ENCODE measurements around the gene PDILT.
"Not testable (repeated sequence)": the region's sequence is repeated elsewhere in the genome, so short reads cannot be mapped to it uniquely, and the experiment has no call there.

Gene PDILT, protein sequence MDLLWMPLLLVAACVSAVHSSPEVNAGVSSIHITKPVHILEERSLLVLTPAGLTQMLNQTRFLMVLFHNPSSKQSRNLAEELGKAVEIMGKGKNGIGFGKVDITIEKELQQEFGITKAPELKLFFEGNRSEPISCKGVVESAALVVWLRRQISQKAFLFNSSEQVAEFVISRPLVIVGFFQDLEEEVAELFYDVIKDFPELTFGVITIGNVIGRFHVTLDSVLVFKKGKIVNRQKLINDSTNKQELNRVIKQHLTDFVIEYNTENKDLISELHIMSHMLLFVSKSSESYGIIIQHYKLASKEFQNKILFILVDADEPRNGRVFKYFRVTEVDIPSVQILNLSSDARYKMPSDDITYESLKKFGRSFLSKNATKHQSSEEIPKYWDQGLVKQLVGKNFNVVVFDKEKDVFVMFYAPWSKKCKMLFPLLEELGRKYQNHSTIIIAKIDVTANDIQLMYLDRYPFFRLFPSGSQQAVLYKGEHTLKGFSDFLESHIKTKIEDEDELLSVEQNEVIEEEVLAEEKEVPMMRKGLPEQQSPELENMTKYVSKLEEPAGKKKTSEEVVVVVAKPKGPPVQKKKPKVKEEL

DNA sequence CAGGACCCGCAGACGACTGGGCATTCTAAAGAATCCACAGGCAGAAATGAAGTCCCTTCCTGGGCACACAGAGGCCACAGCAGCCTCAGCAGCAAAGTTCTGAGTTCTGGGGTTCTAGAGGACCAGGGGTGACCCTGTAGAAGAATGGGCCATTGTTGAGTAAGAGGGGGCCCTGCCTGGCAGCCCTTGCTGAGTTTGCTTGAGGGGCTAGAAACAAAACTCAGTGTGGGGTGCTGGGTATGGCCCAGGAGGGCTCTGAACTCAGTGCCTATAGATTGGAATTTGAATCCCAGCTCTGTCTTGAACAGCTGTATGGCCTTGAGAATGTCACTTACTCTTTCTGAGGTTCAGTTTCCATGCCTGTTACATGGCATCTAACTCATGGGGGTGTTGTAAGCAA lies at the start of gene PDILT:
PDILT (minus strand) TSS at position 101 of the 400 bp plus-strand sequence. CDS start 5,437 bp downstream, outside the sequence.
- no peak for DNase-seq

DNA sequence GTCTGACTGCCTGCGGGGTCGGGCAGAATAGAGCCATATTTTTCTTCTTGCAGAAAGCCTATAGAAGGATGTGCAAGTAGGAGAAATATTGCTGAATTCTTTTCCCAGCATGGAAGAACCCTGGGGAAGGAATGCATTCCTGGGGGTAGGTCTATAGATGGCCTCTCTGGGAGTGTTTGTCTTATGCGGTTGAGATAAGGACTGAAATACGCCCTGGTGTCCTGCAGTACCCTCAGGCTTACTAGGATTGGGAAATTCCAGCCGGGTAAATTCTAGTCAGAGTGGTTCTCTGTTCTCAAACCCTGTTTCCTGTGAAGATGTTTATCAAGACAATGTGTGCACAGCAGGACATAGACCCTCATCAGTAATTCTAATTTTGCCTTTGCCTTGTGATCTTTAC lies 49.1 kb upstream of the PDILT start:
- not testable (repeated sequence) for DNase-seq

DNA sequence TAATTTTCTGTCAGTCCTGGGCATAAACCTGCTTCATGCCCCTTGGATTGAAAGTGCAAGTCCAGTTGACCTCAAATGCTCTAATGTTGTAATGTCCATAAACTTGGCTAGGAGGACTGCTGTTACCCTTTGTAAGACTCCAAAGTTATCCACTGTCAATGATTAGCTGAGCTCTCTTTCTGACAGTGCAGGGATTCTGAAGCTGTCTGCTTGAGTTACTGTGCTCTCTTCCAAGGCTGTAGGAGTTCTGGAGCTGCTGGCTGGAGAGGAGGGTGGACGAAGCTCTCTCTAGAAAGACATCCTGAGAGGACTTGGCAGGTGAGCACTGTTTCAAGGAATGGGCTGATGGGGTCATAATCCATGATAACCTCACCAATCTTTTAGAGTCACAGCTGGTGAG lies 46.8 kb upstream of the PDILT start, which contains the start of gene ACSM2A:
ACSM2A (plus strand) TSS at position 158 of the 400 bp plus-strand sequence. CDS start 8,594 bp downstream, outside the sequence.
- DNase-seq: not testable (repeated sequence)

DNA sequence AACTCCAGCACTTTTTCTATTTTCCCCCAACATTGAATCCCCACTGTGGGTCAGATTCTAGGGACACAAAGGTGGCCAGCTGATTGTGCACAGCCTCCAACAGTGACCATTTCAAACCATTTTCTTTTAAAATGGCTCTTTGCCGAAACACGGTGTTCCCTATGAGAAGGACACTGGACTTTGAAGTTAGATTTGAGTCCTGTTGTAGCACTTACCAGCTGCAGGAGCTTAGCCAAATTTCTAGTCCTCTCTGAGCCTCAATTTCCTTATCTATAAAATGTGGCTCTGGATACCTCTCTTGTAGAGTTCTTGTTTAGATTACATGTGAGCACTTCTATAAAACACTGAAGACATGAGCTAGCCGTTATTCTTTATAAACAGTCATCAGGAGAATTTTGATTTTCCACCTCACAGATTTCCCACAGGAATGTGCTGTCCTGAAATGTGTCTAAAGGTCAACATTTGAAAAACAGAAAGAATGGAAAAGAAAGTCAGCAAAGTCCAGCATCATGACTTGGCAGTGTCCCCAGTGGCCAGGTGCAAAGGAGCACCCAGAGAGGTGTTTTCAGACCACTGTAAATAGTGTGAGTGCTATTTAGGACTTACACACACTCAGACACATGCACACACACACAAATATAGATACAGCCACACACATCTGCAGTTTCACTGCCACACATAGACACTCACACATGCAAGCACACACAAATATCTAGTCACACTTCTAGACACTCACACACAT lies 42.3 kb upstream of the PDILT start:
- DNase-seq: not testable (repeated sequence)

DNA sequence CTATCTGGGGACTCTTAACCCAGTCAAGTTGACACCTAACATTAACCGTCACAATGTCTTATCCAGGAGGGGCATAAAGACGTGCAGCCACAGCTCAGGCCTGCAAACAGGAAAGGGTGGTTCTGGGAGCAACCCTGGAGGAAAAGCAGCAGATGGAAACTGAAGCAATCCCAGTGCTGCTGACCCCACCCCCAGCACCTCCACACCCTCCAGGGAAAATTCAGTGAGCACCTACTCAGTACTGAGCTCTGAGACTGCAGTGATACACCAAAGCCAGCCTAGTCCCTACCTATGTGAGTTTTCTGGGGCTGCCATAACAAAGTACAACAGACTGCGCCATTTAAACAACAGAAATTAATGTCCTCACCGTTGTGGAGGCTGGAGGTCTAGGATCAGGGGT lies 37.3 kb upstream of the PDILT start:
- not testable (repeated sequence) for DNase-seq

DNA sequence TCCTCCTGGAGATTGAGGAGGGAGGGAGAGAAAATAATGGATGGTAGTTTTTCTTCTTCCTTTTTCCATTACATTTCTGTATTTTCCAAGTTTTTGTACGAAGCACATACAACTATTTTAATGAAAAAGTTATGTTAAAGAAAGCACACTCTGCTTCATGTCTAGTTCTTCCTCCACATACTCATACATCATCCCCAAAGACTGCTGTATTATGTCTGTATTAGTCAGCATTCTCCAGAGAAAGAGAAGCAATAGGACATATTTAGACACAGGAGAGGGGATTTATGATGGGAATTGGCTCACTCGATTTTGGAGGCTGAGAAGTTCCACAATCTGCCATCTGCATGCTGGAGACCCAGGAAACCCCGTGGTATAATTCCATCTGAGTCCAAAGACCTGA lies 36.7 kb upstream of the PDILT start:
- no peak for DNase-seq

DNA sequence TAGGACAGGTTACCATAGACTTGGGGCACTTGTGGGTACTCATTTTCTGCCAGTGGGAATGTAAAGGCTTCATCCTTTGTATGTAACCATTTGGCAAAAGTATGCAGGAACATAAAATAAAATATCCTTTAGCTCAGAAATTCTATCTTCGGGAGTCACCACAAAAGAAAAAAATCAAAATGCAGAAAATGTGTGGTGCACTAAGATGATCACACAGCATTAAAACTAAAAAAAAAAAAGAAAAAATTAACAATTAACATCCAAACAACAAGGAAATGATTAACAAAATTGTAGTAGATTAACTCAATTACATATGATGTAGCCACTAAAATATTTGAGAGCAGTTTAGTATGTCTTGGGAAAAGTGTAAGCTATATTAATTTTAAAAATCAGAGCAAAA lies 36.2 kb upstream of the PDILT start:
- DNase-seq: not testable (repeated sequence)

DNA sequence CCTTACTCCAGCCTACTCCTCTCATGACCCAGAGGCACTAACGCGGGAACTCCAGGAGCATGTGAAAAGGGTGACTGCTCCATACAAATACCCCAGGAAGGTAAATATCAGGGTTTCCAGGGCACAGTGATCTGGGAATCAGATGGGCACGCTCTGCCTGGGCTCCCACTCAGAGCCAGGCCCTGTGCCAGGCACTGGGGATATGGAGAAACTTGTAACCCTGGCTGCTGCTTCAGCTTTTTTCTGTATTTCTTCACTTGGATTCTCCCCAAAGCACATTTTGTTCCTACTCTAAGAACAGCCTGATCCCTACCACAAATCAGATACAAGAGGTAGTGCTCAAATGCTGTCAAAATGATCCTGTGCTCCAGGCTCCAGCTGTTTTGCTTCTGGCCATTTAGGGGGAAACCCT lies 35.3 kb upstream of the PDILT start:
- not testable (repeated sequence) for DNase-seq

DNA sequence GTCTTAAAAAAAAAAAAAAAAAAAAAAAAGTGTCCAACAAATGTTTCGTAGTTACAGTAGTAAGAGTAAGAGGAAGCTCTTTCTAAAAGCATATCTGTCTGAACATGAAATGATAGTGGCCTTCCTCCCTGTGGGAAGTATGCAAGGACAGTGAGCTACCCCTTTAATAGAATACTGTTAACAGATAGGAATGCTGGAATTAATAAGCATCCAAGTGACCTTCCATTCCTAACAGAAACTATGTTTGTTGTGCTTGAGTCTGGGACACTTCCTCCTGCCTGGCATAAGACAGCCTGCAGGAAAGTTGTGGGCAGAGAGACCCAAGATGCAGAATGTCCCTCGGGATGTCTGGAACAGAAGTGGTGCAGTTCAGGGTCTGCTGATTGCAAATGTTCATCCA lies 34.4 kb upstream of the PDILT start:
- not testable (repeated sequence) for DNase-seq

DNA sequence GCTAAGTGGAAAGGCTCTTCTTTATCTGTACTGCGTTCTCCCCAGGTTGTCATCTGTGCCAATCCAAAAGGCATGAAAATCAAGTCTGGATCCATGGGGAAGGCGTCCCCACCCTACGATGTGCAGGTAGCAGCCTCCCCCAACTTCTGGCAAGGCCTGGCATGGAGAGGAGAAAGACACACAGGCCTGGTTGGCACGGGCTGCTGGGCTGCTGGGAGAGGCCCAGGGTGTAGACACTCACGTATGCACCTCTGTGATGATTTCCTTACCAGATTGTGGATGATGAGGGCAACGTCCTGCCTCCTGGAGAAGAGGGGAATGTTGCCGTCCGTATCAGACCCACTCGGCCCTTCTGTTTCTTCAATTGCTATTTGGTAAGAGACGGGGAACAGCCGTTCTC lies 26.4 kb upstream of the PDILT start:
- no peak for DNase-seq

DNA sequence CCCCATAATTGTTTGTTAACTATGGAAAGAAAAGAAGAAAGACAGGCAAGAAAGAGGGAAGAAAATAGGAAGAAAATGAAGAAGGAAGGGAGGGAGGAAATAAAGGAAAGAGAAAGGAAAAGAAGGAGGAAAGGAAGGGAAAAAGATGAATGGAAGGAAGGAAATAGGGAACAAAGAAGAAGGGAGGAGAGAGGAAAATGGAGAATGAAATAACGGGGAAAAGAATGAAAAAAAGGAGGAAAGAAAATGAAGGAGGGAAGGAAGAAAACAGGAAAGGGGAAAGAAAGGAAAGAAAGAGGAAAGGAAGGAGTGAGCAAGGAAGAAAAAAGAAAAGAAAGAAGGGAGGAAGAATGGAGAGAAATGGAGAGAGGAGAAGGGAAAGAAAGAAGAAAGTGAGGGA lies 25.9 kb upstream of the PDILT start:
- DNase-seq: not testable (repeated sequence)

DNA sequence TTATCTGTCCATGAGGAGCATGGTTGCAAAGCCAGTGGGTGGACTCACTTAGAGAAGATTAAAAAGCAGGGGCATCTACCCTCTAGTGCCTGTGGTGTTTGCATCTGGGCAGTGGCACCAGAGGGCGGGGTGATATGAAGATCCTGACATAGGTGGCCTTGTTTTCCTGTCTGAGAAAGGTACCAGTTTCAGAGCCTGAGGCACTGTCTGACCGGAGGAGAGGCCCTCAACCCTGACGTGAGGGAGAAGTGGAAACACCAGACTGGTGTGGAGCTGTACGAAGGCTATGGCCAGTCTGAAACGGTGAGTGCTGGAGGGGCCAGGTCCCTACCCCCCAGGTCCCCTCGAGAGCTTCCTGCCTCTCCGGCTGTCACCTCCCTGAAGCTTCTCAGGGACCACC lies 25.0 kb upstream of the PDILT start:
- DNase-seq: not testable (repeated sequence)

DNA sequence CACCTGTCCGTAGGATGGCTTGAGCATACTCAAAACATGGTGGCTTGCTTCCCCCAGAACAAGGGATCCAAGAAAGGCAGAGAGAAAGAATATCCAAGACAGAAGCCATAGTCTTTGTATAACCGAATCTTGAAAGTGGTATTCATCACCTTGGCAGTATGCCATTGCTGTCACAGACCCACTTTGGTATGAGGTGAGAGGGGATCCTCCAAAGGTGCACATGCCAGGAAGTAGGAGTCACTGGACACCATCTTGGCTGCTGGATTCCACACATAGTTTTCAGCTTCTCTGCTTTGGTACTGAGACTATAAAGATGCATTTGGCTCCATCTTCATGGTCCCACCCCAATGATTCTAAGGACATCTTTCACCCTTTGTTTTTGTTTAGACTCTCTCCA lies 22.9 kb upstream of the PDILT start:
- not testable (repeated sequence) for DNase-seq

DNA sequence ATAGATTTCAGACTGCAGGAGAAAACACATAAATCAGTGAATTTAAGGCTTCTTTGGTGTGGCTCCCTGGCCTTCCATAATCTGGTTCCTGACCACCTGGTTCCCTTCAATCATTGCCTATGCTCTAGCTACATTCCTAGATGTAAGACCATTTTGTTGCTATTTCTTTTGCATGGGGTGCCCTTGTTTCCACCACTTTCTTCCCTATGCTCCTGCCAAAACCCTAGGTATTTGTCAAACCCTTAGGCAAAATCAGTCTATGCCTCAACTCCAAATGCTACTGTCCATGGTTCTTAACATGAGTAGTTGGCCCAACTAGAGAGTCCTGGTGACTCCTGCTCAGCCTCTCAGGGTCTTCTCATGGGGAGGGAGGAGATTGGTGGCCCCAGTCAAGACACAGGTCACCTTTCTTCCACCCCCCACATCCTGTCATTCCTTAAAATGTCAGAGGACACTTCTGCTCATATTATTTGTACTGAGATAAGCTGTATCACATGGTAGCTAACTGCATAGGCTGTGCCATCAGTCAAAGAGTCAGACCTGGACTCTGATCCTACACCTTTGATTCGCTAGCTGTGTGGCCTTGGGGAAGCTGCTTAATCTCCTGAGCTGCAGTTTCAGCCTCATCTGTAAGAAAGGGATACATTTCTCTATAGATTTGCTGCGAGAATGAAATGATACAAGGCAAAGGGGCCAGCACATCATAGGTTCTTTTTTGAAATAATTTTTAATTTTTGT lies 19.8 kb upstream of the PDILT start:
- no peak for DNase-seq

DNA sequence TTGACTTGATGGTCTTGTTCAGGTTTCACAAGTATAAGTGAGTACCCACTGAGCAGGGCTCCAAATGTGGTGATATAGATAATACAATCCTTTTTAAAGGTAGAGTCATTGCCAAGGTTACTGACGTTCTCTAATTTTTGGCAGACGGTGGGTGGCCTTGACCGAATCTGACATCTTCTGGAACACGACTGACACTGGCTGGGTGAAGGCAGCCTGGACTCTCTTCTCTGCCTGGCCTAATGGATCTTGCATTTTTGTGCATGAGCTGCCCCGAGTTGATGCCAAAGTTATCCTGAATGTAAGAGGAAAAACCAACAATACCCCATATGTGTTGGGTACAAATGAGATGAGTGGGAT lies 19.2 kb upstream of the PDILT start:
- not testable (repeated sequence) for DNase-seq

DNA sequence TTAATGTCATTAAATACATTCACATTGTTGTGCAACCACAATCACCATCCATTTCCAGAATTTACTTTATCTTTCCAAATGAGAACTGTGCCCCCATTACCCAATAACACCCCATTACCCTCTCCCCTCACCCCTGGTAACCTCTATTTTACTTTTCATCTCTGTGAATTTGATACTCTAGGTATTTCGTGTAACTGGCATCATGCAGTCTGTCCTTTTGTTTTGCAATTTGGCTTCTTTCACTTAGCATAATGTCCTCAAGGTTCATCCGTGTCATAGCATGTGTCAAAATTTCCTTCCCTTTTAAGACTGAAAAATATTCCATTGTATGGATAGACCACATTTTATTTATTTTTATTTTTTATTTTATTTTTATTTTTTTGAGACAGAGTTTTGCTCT lies 17.2 kb upstream of the PDILT start:
- not testable (repeated sequence) for DNase-seq

DNA sequence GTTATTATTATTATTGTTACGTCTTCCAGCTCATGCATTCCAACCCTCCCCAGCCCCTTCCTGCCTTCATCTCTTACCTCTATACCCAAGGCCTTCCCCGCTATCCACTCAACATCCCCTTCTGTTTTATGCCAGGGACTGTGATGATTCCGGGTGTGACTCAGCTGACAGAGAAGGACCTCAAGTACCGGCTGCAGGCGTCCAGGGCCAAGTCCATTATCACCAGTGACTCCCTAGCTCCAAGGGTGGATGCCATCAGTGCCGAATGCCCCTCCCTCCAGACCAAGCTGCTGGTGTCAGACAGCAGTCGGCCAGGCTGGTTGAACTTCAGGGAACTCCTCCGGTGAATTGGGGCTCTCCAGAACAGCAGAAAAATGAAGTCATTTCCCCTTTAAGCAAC lies 14.6 kb upstream of the PDILT start:
- DNase-seq: not testable (repeated sequence)

DNA sequence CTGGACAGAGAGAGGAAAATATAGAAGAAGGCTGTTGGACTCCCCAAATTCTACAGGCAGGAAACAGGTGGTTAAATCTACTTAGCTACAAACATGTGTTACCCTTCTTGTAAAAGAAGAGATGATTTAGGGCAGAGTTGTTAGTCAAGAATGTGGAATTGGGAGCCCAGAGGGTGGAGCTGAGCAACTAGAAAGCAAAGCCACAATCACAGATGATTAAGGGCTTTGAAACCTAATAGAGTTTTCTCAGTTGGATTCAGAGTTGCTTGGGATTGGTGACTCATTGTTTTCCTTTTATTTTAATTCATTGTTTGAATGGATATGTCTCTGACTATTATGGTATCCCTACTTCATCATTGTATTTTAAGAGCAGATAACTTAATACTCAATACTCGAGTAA lies 11.0 kb upstream of the PDILT start:
- DNase-seq: no peak

DNA sequence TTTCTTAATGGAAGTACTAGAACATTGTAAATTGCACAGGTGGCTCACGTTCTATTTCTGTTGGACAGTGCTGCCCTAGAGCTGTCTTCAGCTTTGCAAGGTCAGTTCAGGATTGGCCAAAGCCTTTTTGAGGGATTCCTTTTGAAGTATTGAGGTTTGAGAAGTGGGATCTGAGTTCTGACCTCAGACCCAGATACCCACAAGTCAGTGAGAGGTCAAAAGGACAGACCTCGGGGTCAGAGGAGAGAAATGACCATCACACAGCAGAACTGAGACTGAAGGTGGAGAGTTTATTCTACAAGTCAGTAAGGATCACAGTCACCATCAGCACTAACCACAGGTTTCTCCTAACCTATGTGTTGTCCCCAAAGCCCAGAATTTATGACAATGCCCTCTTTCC lies 6.5 kb upstream of the PDILT start:
- no peak for DNase-seq

DNA sequence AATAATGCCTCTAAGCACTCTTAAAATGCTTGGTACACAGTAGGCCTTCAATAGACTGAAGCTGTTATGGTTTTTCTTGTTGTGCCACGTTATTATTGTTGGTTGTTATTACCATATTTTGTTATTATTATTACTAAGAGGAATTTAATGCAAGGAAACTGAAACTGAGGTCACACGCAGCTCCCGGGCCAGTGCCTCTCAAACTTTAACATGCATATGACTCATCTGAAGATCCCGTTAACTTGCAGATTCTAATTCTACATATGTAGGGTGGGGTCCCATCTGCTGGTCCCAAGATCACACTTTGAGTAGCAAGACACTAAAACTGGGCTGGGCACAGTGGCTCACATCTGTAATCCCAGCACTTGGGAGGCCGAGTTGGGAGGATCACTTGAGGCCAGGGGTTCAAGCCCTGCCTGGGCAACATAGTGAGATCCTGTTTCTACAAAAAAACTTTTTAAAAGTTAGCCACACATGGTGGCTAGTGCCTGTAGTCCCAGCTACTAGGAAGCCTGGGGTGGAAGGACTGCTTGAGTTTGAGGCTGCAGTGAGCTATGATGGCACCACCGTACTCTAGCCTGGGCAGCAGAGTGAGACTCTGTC lies 5.7 kb upstream of the PDILT start:
- no peak for DNase-seq

DNA sequence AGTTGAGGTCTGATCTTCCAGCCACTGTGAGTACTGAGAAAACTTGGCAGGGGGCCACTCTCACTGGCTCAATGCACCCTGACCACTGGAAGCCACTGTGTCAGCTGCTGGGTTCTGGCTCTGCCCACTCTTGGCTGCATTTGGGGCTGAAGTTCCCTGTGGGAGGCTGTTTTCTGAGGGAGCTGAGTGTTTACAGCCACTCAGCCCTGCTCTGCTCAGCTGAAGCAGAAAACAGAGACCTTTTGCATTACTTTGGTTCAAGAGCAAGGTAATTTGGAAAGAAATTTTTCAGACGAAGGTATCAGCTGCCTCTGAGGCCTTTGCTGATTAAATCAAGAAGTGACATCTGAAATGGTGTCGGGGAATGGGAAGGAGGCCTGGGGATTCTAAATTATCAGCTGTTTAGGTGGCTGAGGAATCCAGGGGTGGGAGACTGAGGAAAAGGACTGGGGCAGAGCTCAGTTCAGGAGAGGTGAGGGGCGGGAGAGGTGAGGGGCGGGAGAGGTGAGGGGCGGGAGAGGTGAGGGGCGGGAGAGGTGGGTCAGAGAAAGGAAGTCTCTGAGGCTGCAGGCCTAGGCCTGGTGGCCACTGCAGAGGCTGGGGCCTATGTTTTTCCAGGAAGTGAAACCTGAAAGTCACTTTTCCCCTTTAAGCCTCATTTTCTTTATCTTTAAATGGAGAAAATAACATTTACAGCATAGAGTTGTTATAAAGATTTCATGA lies 5.0 kb upstream of the PDILT start, which contains the start of gene ACSM5:
ACSM5 (plus strand) TSS at position 137 of the 723 bp plus-strand sequence. CDS start 1,951 bp downstream, outside the sequence.
- no peak for DNase-seq

DNA sequence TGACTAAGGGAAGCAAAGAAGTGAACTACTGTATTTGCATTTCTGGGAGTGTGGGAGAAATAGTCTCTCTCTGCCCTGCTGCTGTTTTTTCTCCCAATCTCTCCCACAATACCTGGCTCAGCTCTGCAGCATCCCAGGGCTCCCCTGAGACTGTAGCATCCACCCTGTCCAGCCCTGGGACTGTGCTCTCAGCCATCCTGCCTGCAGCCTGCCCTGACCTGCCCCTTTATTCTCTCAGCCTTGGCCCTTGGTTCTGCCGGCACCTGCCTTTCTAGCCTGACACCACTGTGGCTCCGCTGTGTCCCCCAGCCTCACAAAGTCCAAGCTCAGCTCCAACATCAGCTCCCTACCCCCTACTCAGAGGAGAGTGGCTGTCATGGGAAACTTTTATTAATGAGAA lies 1.9 kb downstream of the PDILT start:
- no peak for DNase-seq

Data from stimulated activated CD8-positive, alpha-beta memory T cell treated with anti-CD3 and anti-CD28 coated beads, Interleukin-4, amount 100 ng/mL, for 48 hours (primary cell).